GM18498 (cell line): ENCODE data around the gene IFI44.

Source experiments
- ATAC-seq: cut with Tn5 transposase; IDR thresholded peaks from one replicate; pipeline ENCODE4 v1.9.1; 2021; ENCODE audit warnings: mild to moderate bottlenecking, moderate library complexity; ENCODE audit not compliant: unreplicated experiment

IFI44 gene

GRCh38 chr1:78649628-78650027 is at the start of gene IFI44:
TSS of gene IFI44 (plus strand) at chr1:78649831. CDS start at chr1:78650196, 365 bp downstream.
- peak; percentile 94 for ATAC-seq

- ATAC-seq, result no peak
These were observed 48.6 kb upstream of the IFI44 start for GRCh38 chr1:78601068-78601467.

GRCh38 chr1:78603206-78603605 is 46.4 kb upstream of the IFI44 start:
- no peak for ATAC-seq

GRCh38 chr1:78604643-78605042 is 45.0 kb upstream of the IFI44 start:
- no peak for ATAC-seq

GRCh38 chr1:78606274-78606673 is 43.4 kb upstream of the IFI44 start:
- no peak for ATAC-seq

GRCh38 chr1:78607334-78607927 is 42.2 kb upstream of the IFI44 start:
- ATAC-seq, result no peak

GRCh38 chr1:78607944-78608343 is 41.7 kb upstream of the IFI44 start:
- ATAC-seq, result no peak

- peak; percentile 50 for ATAC-seq
These were observed 32.0 kb upstream of the IFI44 start for GRCh38 chr1:78617615-78618026.

GRCh38 chr1:78619032-78619431 is 30.6 kb upstream of the IFI44 start:
- ATAC-seq, result no peak

- peak; percentile 9 for ATAC-seq
These were observed 30.2 kb upstream of the IFI44 start for GRCh38 chr1:78619446-78619802.

- ATAC-seq, result peak; percentile 41
These were observed 29.6 kb upstream of the IFI44 start, which contains the start of gene IFI44L for GRCh38 chr1:78619803-78620579. TSS of gene IFI44L (plus strand) at chr1:78620448. CDS start at chr1:78627916, 7,468 bp downstream.

- no peak for ATAC-seq
These were observed 29.0 kb upstream of the IFI44 start for GRCh38 chr1:78620666-78621065.

GRCh38 chr1:78622548-78622947 is 27.1 kb upstream of the IFI44 start:
- no peak for ATAC-seq

- no peak for ATAC-seq
These were observed 25.6 kb upstream of the IFI44 start for GRCh38 chr1:78624035-78624434.

GRCh38 chr1:78627321-78627720 is 22.3 kb upstream of the IFI44 start:
- ATAC-seq, result no peak

GRCh38 chr1:78630600-78630999 is 19.0 kb upstream of the IFI44 start:
- no peak for ATAC-seq

- no peak for ATAC-seq
These were observed 16.4 kb upstream of the IFI44 start for GRCh38 chr1:78633209-78633608.

- peak; percentile 73 for ATAC-seq
These were observed 9.2 kb upstream of the IFI44 start for GRCh38 chr1:78640462-78640861.

- no peak for ATAC-seq
These were observed 8.1 kb upstream of the IFI44 start for GRCh38 chr1:78641558-78641957.

GRCh38 chr1:78645723-78646122 is 3.9 kb upstream of the IFI44 start:
- no peak for ATAC-seq

GRCh38 chr1:78647238-78647637 is 2.4 kb upstream of the IFI44 start:
- no peak for ATAC-seq

GRCh38 chr1:78650114-78650660 is 556 bp downstream of the IFI44 start:
- ATAC-seq, result peak; percentile 37
